MM.1S (cell line): ENCODE measurements around the gene PCSK1N.

Experiments
- DNase-seq: peaks from one replicate; pipeline ENCODE4 v3.0.0-alpha.2; 2015
- H2AFZ ChIP-seq: fragments of 300-600 bp; sonication (generic); 2 replicates; pipeline ENCODE4 v1.6.0; 2016; ENCODE audit warnings: antibody characterized with exemption, low read length
- H3F3A ChIP-seq: fragments of 300-600 bp; sonication (generic); 2 replicates; pipeline ENCODE4 v1.6.1; 2016; ENCODE audit warnings: mild to moderate bottlenecking, antibody characterized with exemption, low read length, moderate library complexity, mixed read lengths; ENCODE audit not compliant: insufficient read depth
- H3K27ac ChIP-seq: fragments of 300-600 bp; sonication (generic); 2 replicates; pipeline ENCODE4 v1.5.1; 2016; ENCODE audit warnings: mild to moderate bottlenecking, low read length
- H3K27me3 ChIP-seq: fragments of 300-600 bp; sonication (generic); replicated peaks from 2 replicates; pipeline ENCODE4 v1.6.0; 2016; ENCODE audit warnings: low read length; ENCODE audit not compliant: insufficient read depth
- H3K36me3 ChIP-seq: fragments of 300-600 bp; sonication (generic); replicated peaks from 2 replicates; pipeline ENCODE4 v1.6.1; 2016; ENCODE audit warnings: mild to moderate bottlenecking, low read length, mixed read lengths; ENCODE audit not compliant: insufficient read depth
- H3K4me1 ChIP-seq: fragments of 300-600 bp; sonication (generic); 2 replicates; pipeline ENCODE4 v1.6.1; 2016; ENCODE audit warnings: low read length, mixed read lengths
- H3K4me2 ChIP-seq: fragments of 300-600 bp; sonication (generic); 2 replicates; pipeline ENCODE4 v1.6.0; 2016; ENCODE audit warnings: low read depth, low read length
- H3K4me3 ChIP-seq: fragments of 300-600 bp; sonication (generic); 2 replicates; pipeline ENCODE4 v1.5.1; 2016; ENCODE audit warnings: low read length, mixed read lengths
- H3K79me2 ChIP-seq: fragments of 300-600 bp; sonication (generic); 2 replicates; pipeline ENCODE4 v1.6.1; 2016; ENCODE audit warnings: mixed run types, low read length, mixed read lengths
- H3K9ac ChIP-seq: fragments of 300-600 bp; sonication (generic); 2 replicates; pipeline ENCODE4 v1.6.1; 2016; ENCODE audit warnings: low read length, mixed read lengths
- H3K9me2 ChIP-seq: fragments of 300-600 bp; sonication (generic); replicated peaks from 2 replicates; pipeline ENCODE4 v1.6.1; 2016; ENCODE audit warnings: mild to moderate bottlenecking, low read length, mixed read lengths; ENCODE audit not compliant: insufficient read depth
- H3K9me3 ChIP-seq: fragments of 300-600 bp; sonication (generic); replicated peaks from 2 replicates; pipeline ENCODE4 v1.6.1; 2016; ENCODE audit warnings: mild to moderate bottlenecking, low read length, mixed read lengths; ENCODE audit not compliant: insufficient read depth
- H4K20me1 ChIP-seq: fragments of 300-600 bp; sonication (generic); 2 replicates; pipeline ENCODE4 v1.6.1; 2016; ENCODE audit warnings: mild to moderate bottlenecking, low read length, moderate library complexity, mixed read lengths; ENCODE audit not compliant: insufficient read depth
- CTCF ChIP-seq: fragments of 300-600 bp; sonication (generic); IDR thresholded peaks from 2 replicates; pipeline ENCODE4 v1.5.1; 2016; ENCODE audit warnings: antibody characterized with exemption, low read length, mixed read lengths
- EZH2 ChIP-seq: fragments of 300-600 bp; sonication (generic); optimal IDR thresholded peaks from 2 replicates; pipeline ENCODE3; 2017; ENCODE audit warnings: low read depth, mild to moderate bottlenecking, antibody characterized with exemption, low read length, mixed read lengths
- EZH2phosphoT487 ChIP-seq: fragments of 300-600 bp; sonication (generic); IDR thresholded peaks from 2 replicates; pipeline ENCODE4 v1.6.1; 2018; ENCODE audit warnings: antibody characterized with exemption, low read length

Gene PCSK1N

GRCh38 chrX:48782795-48783194, 52.6 kb downstream of the PCSK1N start:
- DNase-seq: no peak
- Histone ChIP-seq H2AFZ (no peak overlapping the region), H3K9ac (no peak overlapping the region), H3K4me2 (no peak overlapping the region), H3K36me3 (no peaks in the 10 kb centered on the region), H3K79me2 (no peaks in the 10 kb centered on the region), H3K27ac (no peak overlapping the region), H3K9me3 (no peaks in the 10 kb centered on the region), H4K20me1 (no peaks in the 10 kb centered on the region), H3K4me1 (no peaks in the 10 kb centered on the region), H3K27me3 (no peaks in the 10 kb centered on the region), H3F3A (no peaks in the 10 kb centered on the region), H3K9me2 (no peaks in the 10 kb centered on the region), H3K4me3 (no peak overlapping the region)
- TF ChIP-seq EZH2 (no peak), CTCF (no peak), EZH2phosphoT487 (no peak)

GRCh38 chrX:48782216-48782615, 53.2 kb downstream of the PCSK1N start:
- Histone ChIP-seq H3K9me3 (no peaks in the 10 kb centered on the region), H4K20me1 (no peaks in the 10 kb centered on the region), H3K4me2 (no peak overlapping the region), H3K27me3 (no peaks in the 10 kb centered on the region), H3F3A (no peaks in the 10 kb centered on the region), H3K4me3 (no peak overlapping the region), H3K27ac (no peak overlapping the region), H2AFZ (no peak overlapping the region), H3K4me1 (no peaks in the 10 kb centered on the region), H3K36me3 (no peaks in the 10 kb centered on the region), H3K79me2 (no peaks in the 10 kb centered on the region), H3K9ac (no peak overlapping the region), H3K9me2 (no peaks in the 10 kb centered on the region)
- no peak for DNase-seq
- TF ChIP-seq EZH2: no peak
- TF ChIP-seq EZH2phosphoT487: no peak
- no peak for TF ChIP-seq CTCF

GRCh38 chrX:48781705-48782104, 53.7 kb downstream of the PCSK1N start:
- H3K9ac ChIP-seq: no peak overlapping the region
- H3K9me2 ChIP-seq: no peaks in the 10 kb centered on the region
- no peak overlapping the region for H3K4me3 ChIP-seq
- H2AFZ ChIP-seq: no peak overlapping the region
- H4K20me1 ChIP-seq: no peaks in the 10 kb centered on the region
- TF ChIP-seq EZH2phosphoT487 (no peak), EZH2 (no peak)
- no peaks in the 10 kb centered on the region for H3F3A ChIP-seq
- no peaks in the 10 kb centered on the region for H3K36me3 ChIP-seq
- H3K4me1 ChIP-seq: no peaks in the 10 kb centered on the region
- no peak for DNase-seq
- no peaks in the 10 kb centered on the region for H3K27me3 ChIP-seq
- H3K4me2 ChIP-seq: no peak overlapping the region
- H3K79me2 ChIP-seq: no peaks in the 10 kb centered on the region
- no peaks in the 10 kb centered on the region for H3K9me3 ChIP-seq
- H3K27ac ChIP-seq: no peak overlapping the region
